ENCODE results near the gene DTD2.
"Not testable (repeated sequence)": the region's sequence is repeated elsewhere in the genome, so short reads cannot be mapped to it uniquely, and the experiment has no call there.

Gene DTD2

GRCh38 chr14:31456841-31457664 is at the start of gene DTD2:
DTD2 (minus strand) TSS chr14:31457506; CDS start chr14:31457393, 113 bp downstream.
- peak; percentile 77 for DNase-seq

GRCh38 chr14:31505411-31505810 is 48.1 kb upstream of the DTD2 start:
- DNase-seq, result no peak

- DNase-seq, result no peak
These were observed 44.6 kb upstream of the DTD2 start for GRCh38 chr14:31501870-31502269.

- DNase-seq, result no peak
These were observed 35.6 kb upstream of the DTD2 start for GRCh38 chr14:31492759-31493498.

- no peak for DNase-seq
These were observed 32.4 kb upstream of the DTD2 start for GRCh38 chr14:31489691-31490090.

- no peak for DNase-seq
These were observed 30.6 kb upstream of the DTD2 start, which contains the start of gene GPR33 for GRCh38 chr14:31487886-31488285. GPR33 (minus strand) TSS chr14:31488039; CDS start chr14:31483965, 4,074 bp downstream.

- no peak for DNase-seq
These were observed 29.5 kb upstream of the DTD2 start for GRCh38 chr14:31486764-31487163.

- no peak for DNase-seq
These were observed 27.4 kb upstream of the DTD2 start for GRCh38 chr14:31484754-31485153.

- no peak for DNase-seq
These were observed 22.9 kb upstream of the DTD2 start for GRCh38 chr14:31480156-31480555.

- no peak for DNase-seq
These were observed 21.7 kb upstream of the DTD2 start for GRCh38 chr14:31479027-31479426.

GRCh38 chr14:31477248-31477647 is 19.9 kb upstream of the DTD2 start:
- no peak for DNase-seq

- no peak for DNase-seq
These were observed 19.0 kb upstream of the DTD2 start for GRCh38 chr14:31476131-31476866.

GRCh38 chr14:31466554-31466953 is 9.2 kb upstream of the DTD2 start:
- DNase-seq, result no peak

- no peak for DNase-seq
These were observed 7.8 kb upstream of the DTD2 start for GRCh38 chr14:31465111-31465510.

- not testable (repeated sequence) for DNase-seq
These were observed 5.1 kb upstream of the DTD2 start for GRCh38 chr14:31462450-31462849.

GRCh38 chr14:31461545-31461944 is 4.2 kb upstream of the DTD2 start:
- no peak for DNase-seq

GRCh38 chr14:31457665-31458659 is 656 bp upstream of the DTD2 start:
- peak; percentile 10 for DNase-seq

- peak; percentile 51 for DNase-seq
These were observed 7.2 kb downstream of the DTD2 start for GRCh38 chr14:31449971-31450610.

GRCh38 chr14:31449136-31449535 is 8.2 kb downstream of the DTD2 start:
- DNase-seq, result no peak

- DNase-seq, result no peak
These were observed 11.6 kb downstream of the DTD2 start for GRCh38 chr14:31445703-31446102.

GRCh38 chr14:31442284-31442683 is 15.0 kb downstream of the DTD2 start:
- no peak for DNase-seq
